Left lung (tissue), 10 donors: Measurements from ENCODE around the gene NR1H3. TPM values are rescaled to one million over a fixed set of nuclear protein-coding genes. Genes with fewer than 3 reads are reported as not detected.
A peak's percentile ranks its signal among the peaks of the same experiment; 100 is the strongest.

ENCODE experiments used
- ATAC-seq: fragments of 200-7000 bp; cut with Tn5 transposase; one replicate; pipeline ENCODE4 v1.9.1; 2020; ENCODE audit warnings: moderate library complexity
- DNase-seq, 4 donors: peaks; one replicate each; pipeline ENCODE4 v3.0.0-alpha.2; 2013 to 2020
- H3K27ac ChIP-seq, 2 donors: fragments of 200-600 bp; sonication (generic) in 1 of 2; one replicate each; pipeline versions ENCODE4 v1.5.0 to v1.8.0; 2020 to 2021
- H3K27me3 ChIP-seq, 2 donors: fragments of 200-600 bp; sonication (generic) in 1 of 2; one replicate each; pipeline versions ENCODE4 v1.5.0 to v1.8.0; 2020 to 2021
- H3K36me3 ChIP-seq, 2 donors: fragments of 200-600 bp; sonication (generic) in 1 of 2; one replicate each; pipeline versions ENCODE4 v1.5.0 to v1.8.0; 2020 to 2021
- H3K4me1 ChIP-seq, 2 donors: fragments of 200-600 bp; one replicate each; pipeline ENCODE4 v1.8.0; 2021
- H3K4me3 ChIP-seq, 2 donors: fragments of 200-600 bp; sonication (generic) in 1 of 2; one replicate each; pipeline versions ENCODE4 v1.5.0 to v1.8.0; 2020 to 2021; ENCODE audit warnings: mild to moderate bottlenecking in 1 of 2
- H3K9me3 ChIP-seq, 2 donors: fragments of 200-600 bp; sonication (generic) in 1 of 2; one replicate each; pipeline versions ENCODE4 v1.5.0 to v1.8.0; 2020 to 2021
- CTCF ChIP-seq, 2 donors: fragments of 200-600 bp; sonication (generic) in 1 of 2; IDR thresholded peaks; one replicate each; pipeline versions ENCODE4 v1.5.0 to v1.8.0; 2021; ENCODE audit warnings: antibody characterized with exemption in 2 of 2
- intact Hi-C, 2 donors: fragments of 100-400 bp; cut with DNase I; formaldehyde crosslinking; loops; one replicate each; pipeline versions ENCODE4 v1.11.2 to v1.14.2; 2022
- polyA plus RNA-seq, 6 donors: library from polyadenylated mRNA; unstranded; fragments of 120-200 nt; gene quantifications; one replicate each; pipeline ENCODE4 v1.2.1, GENCODE V29; 2013; ENCODE audit not compliant: insufficient read length in 6 of 6
- total RNA-seq, 2 donors: library from RNA; stranded (reverse); fragmentation: NEBNext Ultra II Directional; extraction: Animal tissue kit (Norgen Biotek cat#: 25700); gene quantifications; one replicate each; pipeline ENCODE4 v1.2.1, GENCODE V29; 2021
- donor health status: DM: no; HTN: yes; CAD: no.
- donor health status: DM: no; HTN: no; CAD: no.

Gene NR1H3
- total and polyA plus RNA-seq, 8 donors = 39.7 to 66.9 (median 52.0) TPM

GRCh38 chr11:47271961-47272661, 14.3 kb downstream of the NR1H3 start:
- H3K4me1 ChIP-seq = peaks cover 16 to 42% of the 10 kb centered on the region in 2 donors
- H3K36me3 ChIP-seq = peaks cover 3 to 32% of the 10 kb centered on the region in 2 donors
- H3K9me3 ChIP-seq = no peaks in the 10 kb centered on the region
- H3K4me3 ChIP-seq = no peak overlapping the region
- no peak overlapping the region for H3K27ac ChIP-seq
- TF ChIP-seq CTCF (IDR thresholded peaks at IDR 0.05) = no peak
- ATAC-seq (no peak), DNase-seq (peak in 1 of 4 donors; percentile 30)
- intact Hi-C loops = no loop called here
- H3K27me3 ChIP-seq = no peaks in the 10 kb centered on the region

DNA sequence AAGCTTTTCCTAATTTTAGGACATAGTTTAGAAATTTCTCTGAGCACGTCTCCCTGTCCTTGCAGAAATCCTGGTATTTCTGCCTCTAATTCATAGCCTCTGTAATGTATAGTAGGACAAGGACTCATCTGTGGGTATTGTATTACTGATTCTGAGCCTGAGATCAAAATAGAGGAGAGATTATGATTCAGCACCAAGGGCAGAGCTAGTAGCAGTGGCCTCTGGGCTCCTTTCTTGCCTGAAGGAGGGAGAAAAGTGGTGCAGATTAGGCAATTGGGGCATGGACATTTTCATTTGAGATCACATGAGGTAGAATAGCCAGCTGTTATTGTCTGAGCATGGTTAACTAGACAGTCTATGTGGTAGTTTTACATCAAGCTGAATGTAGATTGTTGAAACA, 14.9 kb downstream of the NR1H3 start:
- no peaks in the 10 kb centered on the region for H3K9me3 ChIP-seq
- H3K27me3 ChIP-seq = no peaks in the 10 kb centered on the region
- no peak overlapping the region for H3K27ac ChIP-seq
- intact Hi-C loops = no loop called here
- no peak for ATAC-seq
- no peak overlapping the region for H3K4me3 ChIP-seq
- peaks cover 16 to 39% of the 10 kb centered on the region in 2 donors for H3K4me1 ChIP-seq
- no peak for TF ChIP-seq CTCF (IDR thresholded peaks at IDR 0.05)
- DNase-seq = no peak
- peaks cover 3 to 38% of the 10 kb centered on the region in 2 donors for H3K36me3 ChIP-seq

- DNase-seq (no peak), ATAC-seq (no peak)
Measured at GRCh38 chr11:47274495-47275235, 16.9 kb downstream of the NR1H3 start.

DNA sequence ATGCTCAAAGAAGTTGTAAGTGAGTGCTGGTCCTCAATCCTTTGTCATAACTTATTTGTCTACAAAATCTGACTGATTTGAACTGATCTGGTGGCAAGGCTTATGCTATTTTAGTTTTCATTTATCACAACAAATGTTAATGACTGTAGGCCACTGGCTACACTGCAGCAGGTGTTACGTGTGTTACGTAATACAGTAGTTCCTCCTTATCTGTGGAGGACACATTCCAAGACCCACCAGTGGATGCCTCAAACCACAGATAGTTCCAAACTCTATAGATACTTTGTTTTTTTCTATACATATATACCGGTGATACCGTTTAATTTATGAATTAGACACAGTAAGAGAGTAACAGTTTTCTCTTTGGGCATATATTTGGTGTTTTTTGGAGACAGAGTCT, 19.1 kb downstream of the NR1H3 start:
- Histone ChIP-seq H3K4me1 (peaks cover 0 to 12% of the 10 kb centered on the region in 2 donors), H3K9me3 (no peaks in the 10 kb centered on the region), H3K27me3 (no peaks in the 10 kb centered on the region), H3K36me3 (peaks cover 3 to 80% of the 10 kb centered on the region in 2 donors), H3K4me3 (no peak overlapping the region), H3K27ac (peak overlapping the region in 1 of 2 donors; percentile 42)
- DNase-seq = no peak
- ATAC-seq = no peak
- intact Hi-C loops = no loop called here
- TF ChIP-seq CTCF (IDR thresholded peaks at IDR 0.05) = no peak

More at GRCh38 chr11:47274495-47275235, 16.9 kb downstream of the NR1H3 start:
- no peaks in the 10 kb centered on the region for H3K27me3 ChIP-seq
- no peak for TF ChIP-seq CTCF (IDR thresholded peaks at IDR 0.05)
- H3K4me1 ChIP-seq = peaks cover 6 to 28% of the 10 kb centered on the region in 2 donors
- H3K4me3 ChIP-seq = no peak overlapping the region
- intact Hi-C loops = no loop called here
- no peaks in the 10 kb centered on the region for H3K9me3 ChIP-seq
- no peak overlapping the region for H3K27ac ChIP-seq
- peaks cover 3 to 57% of the 10 kb centered on the region in 2 donors for H3K36me3 ChIP-seq

GRCh38 chr11:47278058-47278457, 20.3 kb downstream of the NR1H3 start:
- no peak for DNase-seq
- no peak for TF ChIP-seq CTCF (IDR thresholded peaks at IDR 0.05)
- H3K27ac ChIP-seq = peak overlapping the region in 1 of 2 donors; percentile 42
- H3K36me3 ChIP-seq = peaks cover 3 to 91% of the 10 kb centered on the region in 2 donors
- no peak overlapping the region for H3K4me3 ChIP-seq
- intact Hi-C loops = no loop called here
- no peaks in the 10 kb centered on the region for H3K27me3 ChIP-seq
- peaks cover 0 to 6% of the 10 kb centered on the region in 2 donors for H3K4me1 ChIP-seq
- ATAC-seq = no peak
- H3K9me3 ChIP-seq = no peaks in the 10 kb centered on the region
